RWPE2 (cell line): ENCODE measurements around the gene NKAIN4.
A peak's percentile ranks its signal among the peaks of the same experiment; 100 is the strongest.

Experiments used
- ATAC-seq: fragments of 200-7000 bp; cut with Tn5 transposase; 3 replicates; pipeline ENCODE4 v1.9.1; 2021; ENCODE audit warnings: low read depth
- DNase-seq: peaks from one replicate; pipeline ENCODE4 v3.0.0-alpha.2; 2020; ENCODE audit warnings: low spot score
- H3K27ac ChIP-seq: fragments of 450-650 bp; 2 replicates; pipeline ENCODE4 v1.5.1; 2017; ENCODE audit warnings: mild to moderate bottlenecking; ENCODE audit not compliant: poor library complexity, severe bottlenecking
- H3K27me3 ChIP-seq: fragments of 250-450 bp; sonication (Bioruptor Pico); 2 replicates; pipeline ENCODE4 v1.5.1; 2021; ENCODE audit warnings: mild to moderate bottlenecking, moderate library complexity; ENCODE audit not compliant: insufficient read depth, poor library complexity, severe bottlenecking
- H3K36me3 ChIP-seq: fragments of 250-450 bp; sonication (Bioruptor Pico); 2 replicates; pipeline ENCODE4 v1.5.1; 2020; ENCODE audit warnings: low read depth, mild to moderate bottlenecking, moderate library complexity
- H3K4me1 ChIP-seq: fragments of 250-450 bp; sonication (Bioruptor Pico); 2 replicates; pipeline ENCODE4 v1.5.1; 2021; ENCODE audit warnings: mild to moderate bottlenecking, moderate library complexity; ENCODE audit not compliant: insufficient read depth, poor library complexity, severe bottlenecking
- H3K4me3 ChIP-seq: fragments of 250-450 bp; sonication (Bioruptor Pico); 2 replicates; pipeline ENCODE4 v1.5.1; 2021; ENCODE audit warnings: mild to moderate bottlenecking, moderate library complexity; ENCODE audit not compliant: severe bottlenecking
- H3K9me3 ChIP-seq: fragments of 250-450 bp; sonication (Bioruptor Pico); 2 replicates; pipeline ENCODE4 v1.5.1; 2021; ENCODE audit warnings: mild to moderate bottlenecking, moderate library complexity; ENCODE audit not compliant: severe bottlenecking
- CTCF ChIP-seq: fragments of 450-650 bp; IDR thresholded peaks from one replicate; pipeline ENCODE4 v1.5.1; 2017; ENCODE audit warnings: mild to moderate bottlenecking, moderate library complexity; ENCODE audit not compliant: poor library complexity, severe bottlenecking

The NKAIN4 gene

GRCh38 chr20:63217706-63218105 is 36.6 kb downstream of the NKAIN4 start:
- no peak overlapping the region for H3K27ac ChIP-seq
- peaks cover 26% of the 10 kb centered on the region for H3K36me3 ChIP-seq
- H3K27me3 ChIP-seq = peaks cover 4% of the 10 kb centered on the region
- ATAC-seq (no peak), DNase-seq (peak; percentile 82)
- H3K4me1 ChIP-seq = peaks cover 26% of the 10 kb centered on the region
- no peak for TF ChIP-seq CTCF
- no peak overlapping the region for H3K4me3 ChIP-seq
- H3K9me3 ChIP-seq = no peaks in the 10 kb centered on the region

GRCh38 chr20:63216849-63217471 is 37.3 kb downstream of the NKAIN4 start:
- Histone ChIP-seq H3K27me3 (peaks cover 3% of the 10 kb centered on the region), H3K36me3 (peaks cover 33% of the 10 kb centered on the region), H3K4me3 (peak overlapping the region; percentile 94), H3K4me1 (peaks cover 30% of the 10 kb centered on the region), H3K9me3 (no peaks in the 10 kb centered on the region), H3K27ac (peak overlapping the region; percentile 63)
- TF ChIP-seq CTCF = no peak
- peak; percentile 77 for DNase-seq
- ATAC-seq = peak; percentile 1; the same call in 2 of the 3 replicates

- no peaks in the 10 kb centered on the region for H3K9me3 ChIP-seq
- peak within 1 kb of the TSS; percentile 94 for H3K4me3 ChIP-seq
- ATAC-seq (peak; percentile 81), DNase-seq (peak; percentile 100)
- H3K4me1 ChIP-seq = peaks cover 35% of the 10 kb centered on the region
- TF ChIP-seq CTCF = no peak
- H3K36me3 ChIP-seq = peaks cover 40% of the 10 kb centered on the region
- peak within 1 kb of the TSS; percentile 63 for H3K27ac ChIP-seq
- no peaks in the 10 kb centered on the region for H3K27me3 ChIP-seq
Measured at GRCh38 chr20:63216041-63216848, 38.0 kb downstream of the NKAIN4 start, which contains the start of gene YTHDF1. TSS of gene YTHDF1 (minus strand) at chr20:63216131. CDS start at chr20:63215892, 239 bp downstream.

DNA sequence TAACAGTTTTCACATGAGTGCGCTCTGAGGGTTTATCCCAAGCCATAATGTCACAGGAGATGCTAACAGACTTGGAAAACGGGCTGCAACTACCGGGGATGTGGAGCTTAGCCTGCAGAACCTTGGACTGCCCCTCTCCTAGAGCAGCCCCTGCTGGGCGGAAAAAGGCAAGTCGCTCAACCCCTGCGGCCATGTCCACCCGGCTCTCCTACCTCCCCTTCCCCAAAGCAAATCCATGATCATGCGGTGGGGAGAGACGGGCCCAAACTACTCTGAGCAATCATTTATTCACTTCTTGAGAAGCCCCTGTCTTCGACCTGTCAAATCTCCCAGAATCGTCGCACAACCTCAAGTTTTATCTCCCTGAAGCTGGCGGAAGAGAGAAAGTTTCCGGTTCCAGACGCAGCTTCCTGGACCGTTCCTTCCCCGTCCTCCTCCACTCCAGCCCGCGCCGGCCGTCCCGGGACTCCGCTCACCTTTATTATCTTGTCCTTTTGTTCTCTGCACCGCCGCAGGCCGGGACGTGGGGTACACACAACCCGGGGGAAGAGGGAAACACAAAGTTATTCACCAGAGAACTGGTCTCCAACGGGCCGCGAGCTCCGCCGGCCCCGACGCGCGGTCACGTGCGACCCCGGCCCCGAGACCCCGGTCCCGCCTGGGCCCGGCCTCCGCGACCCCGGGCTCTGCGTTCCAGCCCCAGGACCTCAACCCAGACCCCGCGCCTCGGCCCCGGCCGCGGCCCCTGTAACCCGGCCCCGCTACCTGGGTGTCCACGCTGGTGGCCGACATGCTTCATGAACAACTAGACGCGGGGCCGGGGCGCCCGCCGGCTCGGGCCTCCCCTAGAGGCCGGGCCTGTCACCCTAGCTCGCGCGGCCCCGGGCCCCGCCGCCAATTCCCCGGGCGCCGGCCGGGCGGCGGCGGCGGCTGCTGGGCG is 38.9 kb downstream of the NKAIN4 start:
- Histone ChIP-seq H3K36me3 (peaks cover 49% of the 10 kb centered on the region), H3K9me3 (no peaks in the 10 kb centered on the region), H3K4me1 (peaks cover 44% of the 10 kb centered on the region), H3K27me3 (no peaks in the 10 kb centered on the region), H3K27ac (peak overlapping the region; percentile 63), H3K4me3 (peak overlapping the region; percentile 94)
- TF ChIP-seq CTCF = peak; percentile 95
- peak; percentile 48 for ATAC-seq
- peak; percentile 85 for DNase-seq
